HG03045 (cell line): Measurements from ENCODE around the gene WWOX.

Experiments
- ATAC-seq: cut with Tn5 transposase; IDR thresholded peaks from one replicate; pipeline ENCODE4 v1.9.1; 2021; ENCODE audit warnings: mild to moderate bottlenecking, moderate library complexity; ENCODE audit not compliant: unreplicated experiment

Gene WWOX

DNA sequence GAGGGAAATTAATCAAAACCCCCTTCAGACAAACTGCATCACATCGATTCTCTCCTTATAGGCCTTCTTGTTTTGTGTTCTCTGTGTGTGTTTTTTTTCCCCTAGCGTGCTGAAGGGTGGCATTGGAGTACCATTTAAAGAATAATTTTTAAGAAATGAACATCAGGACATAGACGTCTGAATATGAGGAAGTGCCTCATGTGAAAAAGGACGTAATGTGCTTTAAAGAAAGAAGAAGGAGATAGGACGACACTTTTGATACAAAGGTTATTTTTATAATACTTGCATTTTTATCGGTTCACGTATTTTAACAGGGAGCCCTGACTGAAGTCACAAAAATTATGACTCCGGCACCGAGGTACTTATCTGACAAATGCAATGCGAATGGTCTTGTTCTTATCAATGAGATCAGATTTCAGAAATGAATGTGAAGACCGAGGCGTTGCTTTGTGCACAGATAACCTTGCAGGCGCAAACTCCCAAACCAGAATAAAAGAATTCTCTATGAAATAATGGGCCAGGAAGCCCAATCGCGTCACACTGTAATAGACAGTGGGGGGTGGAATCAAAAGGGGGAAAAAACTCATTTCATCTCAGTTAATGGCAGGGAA is 894.8 kb downstream of the WWOX start:
- no peak for ATAC-seq

DNA sequence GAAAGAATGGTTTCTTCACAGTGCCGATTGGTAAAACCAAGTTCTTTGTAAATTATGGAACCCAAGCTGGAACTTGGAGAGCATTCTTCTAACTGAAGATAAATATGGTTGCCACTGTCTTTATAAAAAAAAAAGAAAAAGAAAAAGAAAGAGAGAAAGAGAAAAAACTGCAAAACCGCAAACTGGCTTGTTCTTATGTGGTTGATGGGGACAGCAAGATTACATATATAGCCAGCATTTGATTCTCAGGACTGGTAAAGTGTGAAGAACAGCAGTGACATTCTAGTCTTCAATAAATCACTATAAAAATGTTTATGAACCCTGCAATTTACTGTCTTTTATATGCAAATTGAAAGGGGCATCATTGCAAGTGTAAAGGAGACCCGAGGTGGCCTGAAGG is 896.0 kb downstream of the WWOX start:
- ATAC-seq: no peak

- no peak for ATAC-seq
These were observed 897.3 kb downstream of the WWOX start for GRCh38 chr16:78996790-78997189.

GRCh38 chr16:78998879-78999278 is 899.4 kb downstream of the WWOX start:
- no peak for ATAC-seq

- ATAC-seq: no peak
These were observed 901.9 kb downstream of the WWOX start for GRCh38 chr16:79001156-79001967.

DNA sequence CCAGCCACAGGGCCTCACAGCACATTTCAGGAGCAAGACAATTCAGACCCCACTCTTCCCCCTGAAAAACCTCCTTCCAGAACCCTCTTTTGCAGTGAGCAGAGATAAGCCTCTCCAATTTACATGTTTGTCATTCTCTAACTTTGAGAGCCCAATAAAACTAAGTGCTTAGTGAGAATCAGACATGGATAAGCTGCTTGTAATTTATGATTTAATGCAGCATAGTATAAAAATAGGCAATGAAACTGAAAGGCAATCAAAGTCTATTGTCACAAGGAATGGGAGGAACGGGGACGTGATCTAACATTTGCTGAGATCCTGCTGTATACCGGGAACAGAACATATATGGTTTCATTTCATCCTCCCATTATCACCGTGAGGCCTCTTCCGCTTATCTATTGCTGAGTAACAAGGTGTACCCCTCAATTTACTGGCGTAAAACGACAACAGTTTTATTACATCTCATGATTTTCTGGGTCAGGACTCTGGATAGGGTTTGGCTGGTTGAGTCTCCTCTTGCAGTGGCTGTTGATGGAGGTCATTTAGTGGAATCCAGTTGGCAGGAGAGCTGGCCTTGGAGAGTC is 903.7 kb downstream of the WWOX start:
- no peak for ATAC-seq

DNA sequence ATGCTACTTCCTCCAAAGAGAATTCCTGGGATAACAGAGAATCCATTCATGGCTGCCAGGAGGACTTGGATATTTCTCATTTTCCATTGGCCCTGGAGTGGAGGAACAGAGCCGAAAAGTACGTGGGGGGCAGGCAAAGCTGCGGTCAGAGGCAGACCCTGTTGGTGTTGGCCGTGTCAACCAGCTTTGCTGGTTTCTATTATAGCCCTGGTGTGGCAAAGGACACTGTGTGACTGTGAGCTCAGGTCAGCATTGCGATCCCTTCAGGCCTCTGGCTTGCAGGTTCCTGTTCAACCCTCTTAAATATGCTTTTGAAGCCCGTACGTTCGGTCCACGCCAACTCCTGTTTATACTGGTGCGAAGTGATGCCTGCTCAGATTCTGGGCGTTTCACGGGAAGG is 904.9 kb downstream of the WWOX start:
- ATAC-seq: no peak

GRCh38 chr16:79005096-79005495 is 905.6 kb downstream of the WWOX start:
- ATAC-seq: no peak

DNA sequence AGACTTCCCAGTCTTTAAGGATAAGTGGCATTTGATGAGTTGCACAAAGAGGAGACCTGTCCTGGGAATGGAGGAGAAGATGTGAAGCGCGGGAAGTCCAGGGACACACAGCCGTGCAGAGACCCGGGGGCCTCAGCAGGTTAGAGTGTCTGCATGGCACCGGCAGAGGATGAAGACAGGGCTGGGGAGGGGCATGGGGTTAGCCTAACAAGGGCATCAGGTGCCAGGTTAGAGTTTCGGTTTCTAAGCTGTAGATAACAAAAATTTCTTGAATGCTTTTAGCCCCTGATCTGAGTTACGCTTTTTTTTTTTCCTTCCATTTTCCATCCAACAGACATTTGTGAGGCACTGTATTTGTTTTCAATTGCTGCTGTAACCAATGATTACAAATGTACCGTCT is 906.8 kb downstream of the WWOX start:
- ATAC-seq: no peak

GRCh38 chr16:79006765-79007164 is 907.3 kb downstream of the WWOX start:
- ATAC-seq: no peak

DNA sequence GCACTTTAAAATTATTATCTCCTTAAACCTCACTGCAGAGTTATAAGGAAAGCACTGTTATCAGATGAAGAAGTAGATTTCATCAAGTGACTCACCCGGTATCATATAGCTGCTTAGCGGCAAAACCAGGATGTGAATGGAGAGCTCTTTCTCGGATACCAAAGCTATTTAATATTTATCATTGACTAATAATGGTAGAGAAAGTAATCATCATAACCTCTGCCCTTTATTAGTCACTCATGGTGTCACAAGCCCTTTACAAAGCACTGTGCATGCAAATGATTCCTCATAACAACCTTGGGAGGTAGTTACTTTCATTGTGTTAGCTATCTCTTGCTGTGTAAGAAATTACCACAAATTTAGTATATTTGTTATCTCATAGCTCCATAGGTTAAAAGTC is 908.2 kb downstream of the WWOX start:
- ATAC-seq: no peak

DNA sequence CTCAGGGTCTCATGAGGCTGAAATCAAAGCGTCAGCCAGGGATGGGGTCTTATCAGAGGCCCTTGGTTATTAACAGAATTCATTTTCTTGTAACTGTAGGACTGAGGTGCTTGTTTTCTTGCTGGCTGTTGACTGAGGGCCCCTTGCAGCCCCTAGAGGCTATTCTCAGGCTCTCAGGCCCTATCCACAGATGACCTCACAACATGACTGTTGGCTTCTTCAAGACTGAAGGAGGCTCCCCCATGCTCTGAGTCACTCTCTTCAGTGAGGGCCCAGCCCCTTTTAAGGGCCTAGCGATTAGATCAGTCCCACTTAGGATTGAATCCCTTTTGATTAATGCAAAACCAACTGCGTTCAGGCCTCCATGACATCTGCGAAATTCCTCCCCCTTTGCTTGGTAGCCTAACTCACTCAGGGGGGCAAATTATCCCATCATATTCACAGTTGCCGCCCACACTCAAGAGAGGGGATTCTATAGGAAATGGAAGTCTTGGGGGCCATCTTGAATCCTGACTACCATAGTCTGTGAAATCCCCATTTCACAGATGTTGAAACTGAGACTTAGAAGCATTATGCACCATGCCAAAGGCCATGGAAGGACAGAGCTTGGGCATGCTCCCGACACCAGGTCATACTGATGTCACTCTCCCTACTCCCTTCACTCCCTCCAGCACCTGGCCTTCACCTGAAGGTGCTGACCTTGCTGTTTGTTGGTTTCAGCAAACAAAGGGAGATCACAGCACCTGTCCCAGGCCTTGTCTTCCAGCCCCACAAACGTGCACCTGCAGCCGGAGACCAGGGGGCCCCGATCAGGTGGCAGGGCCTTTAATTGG is 908.8 kb downstream of the WWOX start:
- ATAC-seq: no peak

DNA sequence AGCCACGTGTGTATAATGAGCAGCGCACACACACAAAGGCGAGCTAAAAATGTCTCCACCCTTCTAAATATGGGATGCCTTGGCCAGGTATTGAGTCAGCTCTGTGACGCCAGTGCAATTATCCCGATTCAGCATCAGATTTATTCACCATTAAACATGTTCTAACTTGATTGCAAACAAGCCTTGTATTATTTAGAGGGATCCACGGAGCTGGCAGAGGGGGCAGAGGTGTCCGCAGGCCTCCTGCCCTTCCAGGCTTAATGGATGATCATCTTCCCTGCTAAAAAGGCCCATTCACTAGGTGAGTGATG is 909.4 kb downstream of the WWOX start:
- no peak for ATAC-seq

GRCh38 chr16:79009896-79010295 is 910.4 kb downstream of the WWOX start:
- no peak for ATAC-seq

GRCh38 chr16:79011282-79011681 is 911.8 kb downstream of the WWOX start:
- no peak for ATAC-seq

GRCh38 chr16:79012671-79013434 is 913.4 kb downstream of the WWOX start:
- no peak for ATAC-seq

- no peak for ATAC-seq
These were observed 914.6 kb downstream of the WWOX start for GRCh38 chr16:79013930-79014660.

DNA sequence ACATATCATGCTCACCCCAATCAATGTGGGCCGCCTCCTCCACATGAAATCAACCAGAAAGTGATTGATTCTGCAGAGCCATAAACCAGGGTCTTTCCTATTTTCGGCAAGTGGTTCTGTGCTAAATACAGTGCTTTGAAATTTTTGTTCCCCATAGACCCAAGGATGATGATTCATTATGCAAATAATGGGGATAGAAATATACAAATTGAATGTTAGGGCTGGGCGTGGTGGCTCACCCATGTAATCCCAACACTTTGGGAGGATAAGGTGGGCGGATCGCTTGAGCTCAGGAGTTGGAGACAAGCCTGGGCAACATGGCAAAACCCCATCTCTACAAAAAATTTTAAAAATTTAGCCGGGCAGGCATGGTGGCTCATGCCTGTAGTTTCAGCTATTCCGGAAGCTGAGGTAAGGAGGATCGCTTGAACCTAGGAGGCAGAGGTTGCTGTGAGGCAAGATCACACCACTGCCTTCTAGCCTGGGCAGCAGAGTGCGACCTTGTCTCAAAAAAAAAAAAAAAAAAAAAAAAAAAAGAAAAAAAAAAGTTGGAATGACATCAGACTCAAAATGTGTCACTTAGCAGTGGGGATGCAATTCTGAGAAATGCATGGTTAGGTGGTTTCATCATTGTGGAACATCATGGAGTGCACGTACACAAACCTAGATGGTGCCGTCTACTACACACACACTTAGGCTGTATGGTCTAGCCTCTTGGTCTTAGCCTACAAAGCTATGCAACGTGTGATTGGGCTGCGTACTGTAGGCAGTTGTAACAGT is 919.4 kb downstream of the WWOX start:
- ATAC-seq: no peak

GRCh38 chr16:79019431-79019830 is 920.0 kb downstream of the WWOX start:
- no peak for ATAC-seq
